OCI-M2 (cell line): ENCODE data around the gene ADARB1.

Experiments used
- DNase-seq: peaks from one replicate; lab custom pipeline; 2025; ENCODE audit not compliant: unreplicated experiment; lab: John Stamatoyannopoulos, UW

ADARB1 gene

DNA sequence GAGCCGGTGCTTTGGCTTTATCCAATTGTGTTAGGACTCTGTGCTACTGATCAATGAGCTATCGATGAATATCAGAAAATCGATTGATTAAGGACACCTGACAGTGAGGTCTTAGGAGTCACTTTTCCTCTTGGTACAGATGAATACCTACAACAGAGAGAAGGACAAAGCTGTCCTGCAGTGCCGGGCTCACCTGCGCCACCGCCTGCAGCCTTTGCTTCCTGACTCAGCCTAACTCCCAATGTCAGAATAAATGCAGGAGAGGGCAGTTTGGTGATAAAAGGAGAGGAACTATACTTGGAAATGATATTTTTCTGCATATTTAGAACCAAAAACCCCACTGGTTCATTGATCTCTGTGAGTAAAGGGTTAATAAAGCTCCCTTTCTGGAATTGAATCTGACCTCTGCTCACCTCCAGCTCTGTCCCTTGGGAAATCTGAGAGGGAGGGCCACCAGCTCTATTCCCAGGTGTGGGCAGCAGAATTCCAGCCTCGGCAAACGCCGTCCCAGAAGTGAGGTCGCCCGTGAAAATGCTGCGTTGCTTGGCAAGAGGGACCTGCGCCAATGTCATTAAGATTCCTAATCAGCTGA is 174.0 kb downstream of the ADARB1 start:
- no peak for DNase-seq

GRCh38 chr21:45248893-45249381 is 174.6 kb downstream of the ADARB1 start:
- no peak for DNase-seq

DNA sequence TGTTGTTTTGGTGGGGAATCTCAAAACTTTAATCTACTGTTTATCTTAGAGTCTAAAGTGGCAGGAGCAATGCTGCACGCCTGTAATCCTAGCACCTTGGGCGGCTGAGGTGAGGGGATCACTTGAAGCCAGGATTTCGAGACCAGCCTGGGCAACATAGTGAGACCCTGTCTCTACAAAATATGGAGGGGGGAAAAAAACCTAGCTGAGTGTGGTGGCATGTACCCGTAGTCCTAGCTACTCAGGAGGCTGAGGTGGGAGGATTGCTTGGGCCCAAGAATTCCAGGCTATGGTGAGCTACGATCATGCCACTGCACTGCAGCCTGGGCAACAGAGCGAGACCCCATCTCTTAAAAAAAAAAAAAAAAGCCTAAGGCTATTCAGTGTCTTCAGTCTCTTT is 175.2 kb downstream of the ADARB1 start:
- no peak for DNase-seq

DNA sequence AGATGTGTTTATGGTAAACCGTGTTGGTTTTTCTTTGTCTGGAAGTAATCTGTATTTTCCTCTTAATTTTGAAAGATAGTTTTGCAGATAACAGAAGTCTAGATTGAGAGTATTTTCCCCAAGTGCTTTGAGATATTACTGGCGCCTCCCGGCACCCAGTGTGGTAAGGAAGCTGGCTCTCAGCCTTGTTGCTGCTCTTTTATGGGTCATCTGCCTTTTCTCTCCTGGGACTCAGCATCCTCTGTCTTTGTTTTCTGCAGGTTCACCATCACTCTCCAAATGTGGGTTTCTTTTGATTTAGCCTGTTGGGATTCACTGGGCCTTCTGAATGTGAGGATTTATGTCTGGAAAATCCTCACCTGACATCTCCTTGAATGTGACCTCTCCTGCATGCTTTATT is 175.9 kb downstream of the ADARB1 start:
- DNase-seq = no peak

GRCh38 chr21:45250914-45251634 is 176.7 kb downstream of the ADARB1 start:
- no peak for DNase-seq

- DNase-seq = no peak
Measured at GRCh38 chr21:45251635-45252447, 177.5 kb downstream of the ADARB1 start.

DNA sequence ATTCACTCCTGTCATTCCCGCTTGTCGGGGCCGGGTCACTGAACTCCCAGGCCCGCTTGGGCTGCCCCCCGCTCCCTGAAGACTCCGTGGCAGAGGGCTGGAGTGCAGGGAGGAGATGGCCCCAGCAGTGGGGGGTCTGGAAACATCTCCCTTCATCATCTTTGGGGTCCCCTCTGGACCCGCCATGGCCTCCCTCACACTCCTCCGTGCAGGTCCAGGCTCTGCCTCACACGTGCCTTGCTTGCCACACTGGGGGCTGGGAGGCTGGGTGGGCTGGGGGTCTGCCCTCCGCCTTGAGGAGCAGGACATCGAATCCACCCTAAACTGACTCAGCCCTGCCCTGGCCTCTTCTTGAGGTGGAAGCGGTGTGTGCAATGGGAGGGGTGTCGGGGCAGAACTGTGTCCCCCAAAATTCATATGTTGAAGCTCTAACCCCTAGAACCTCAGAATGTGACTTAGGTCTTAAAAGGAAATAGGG is 178.1 kb downstream of the ADARB1 start:
- no peak for DNase-seq

- no peak for DNase-seq
Measured at GRCh38 chr21:45253180-45253579, 178.8 kb downstream of the ADARB1 start.

DNA sequence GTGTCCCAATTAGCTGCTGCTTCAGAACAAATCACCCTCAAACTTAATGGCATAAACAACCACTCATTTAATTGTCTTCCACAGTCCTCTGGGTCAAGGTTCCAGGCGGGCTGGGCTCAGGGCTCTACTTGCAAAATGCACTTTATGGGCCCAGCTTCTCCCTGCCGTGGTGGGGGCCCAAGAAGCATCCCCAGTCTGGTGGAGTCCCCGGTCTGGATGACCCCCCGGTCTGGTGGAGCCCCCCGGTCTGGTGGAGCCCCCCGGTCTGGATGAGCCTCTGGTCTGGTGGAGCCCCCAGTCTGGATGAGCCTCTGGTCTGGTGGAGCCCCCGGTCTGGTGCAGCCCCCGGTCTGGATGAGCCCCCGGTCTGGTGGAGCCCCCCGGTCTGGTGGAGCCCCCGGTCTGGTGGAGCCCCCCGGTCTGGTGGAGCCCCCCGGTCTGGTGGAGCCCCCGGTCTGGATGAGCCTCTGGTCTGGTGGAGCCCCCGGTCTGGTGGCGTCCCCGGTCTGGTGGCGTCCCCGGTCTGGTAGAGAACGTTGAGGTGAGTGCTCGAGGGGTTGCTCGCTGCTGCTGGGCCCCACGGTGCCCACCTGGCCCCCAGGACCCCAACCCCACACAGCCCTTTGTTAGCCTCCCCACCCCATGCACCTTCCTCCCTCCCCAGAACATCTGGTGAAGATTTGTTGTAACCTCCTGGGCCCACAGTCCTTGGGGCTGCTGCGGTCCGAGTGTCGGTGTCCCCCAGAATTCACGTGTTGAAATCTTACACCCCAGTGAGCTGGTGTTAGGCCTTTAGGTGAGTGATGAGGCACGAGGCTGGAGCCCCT is 179.5 kb downstream of the ADARB1 start:
- no peak for DNase-seq

GRCh38 chr21:45254460-45254930 is 180.1 kb downstream of the ADARB1 start:
- no peak for DNase-seq

- DNase-seq = no peak
Measured at GRCh38 chr21:45255381-45256020, 181.1 kb downstream of the ADARB1 start.

- DNase-seq = no peak
Measured at GRCh38 chr21:45256021-45256911, 181.9 kb downstream of the ADARB1 start.

- DNase-seq = peak; percentile 95
Measured at GRCh38 chr21:45256912-45257672, 182.7 kb downstream of the ADARB1 start.

DNA sequence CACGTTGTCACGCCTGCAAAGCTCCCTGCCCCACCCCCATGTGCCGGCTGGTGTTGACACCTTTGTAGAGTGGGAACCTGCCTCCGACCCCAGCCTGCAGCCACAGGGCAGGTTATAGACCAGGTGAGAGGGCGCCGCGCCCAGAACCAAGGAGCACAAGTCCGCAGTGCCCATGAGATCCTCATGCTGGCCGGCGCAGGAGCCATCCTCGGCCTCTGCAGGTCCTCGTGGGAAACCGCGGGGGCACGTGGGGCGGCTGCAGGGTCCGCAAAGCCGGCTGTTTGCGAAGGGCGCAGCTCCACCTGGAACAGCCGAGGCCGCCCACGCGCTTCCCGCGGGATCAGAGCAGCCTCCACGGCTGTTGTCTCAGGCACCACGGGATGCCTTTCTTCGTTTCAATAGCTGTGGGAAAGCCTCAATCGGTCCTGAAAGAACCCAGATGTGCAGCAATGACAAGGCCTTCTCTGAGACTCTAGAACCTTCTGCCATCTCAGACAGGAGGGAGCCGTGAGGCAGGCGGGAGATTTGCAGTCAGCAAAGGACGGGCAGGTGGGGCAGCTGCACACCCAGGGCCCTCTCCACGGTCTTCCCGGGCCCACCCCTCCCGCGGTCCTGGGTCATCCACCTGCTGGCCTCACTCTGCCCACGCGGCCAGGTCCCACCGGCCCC is 183.4 kb downstream of the ADARB1 start:
- DNase-seq = no peak

GRCh38 chr21:45258466-45258865 is 184.1 kb downstream of the ADARB1 start:
- DNase-seq = no peak

DNA sequence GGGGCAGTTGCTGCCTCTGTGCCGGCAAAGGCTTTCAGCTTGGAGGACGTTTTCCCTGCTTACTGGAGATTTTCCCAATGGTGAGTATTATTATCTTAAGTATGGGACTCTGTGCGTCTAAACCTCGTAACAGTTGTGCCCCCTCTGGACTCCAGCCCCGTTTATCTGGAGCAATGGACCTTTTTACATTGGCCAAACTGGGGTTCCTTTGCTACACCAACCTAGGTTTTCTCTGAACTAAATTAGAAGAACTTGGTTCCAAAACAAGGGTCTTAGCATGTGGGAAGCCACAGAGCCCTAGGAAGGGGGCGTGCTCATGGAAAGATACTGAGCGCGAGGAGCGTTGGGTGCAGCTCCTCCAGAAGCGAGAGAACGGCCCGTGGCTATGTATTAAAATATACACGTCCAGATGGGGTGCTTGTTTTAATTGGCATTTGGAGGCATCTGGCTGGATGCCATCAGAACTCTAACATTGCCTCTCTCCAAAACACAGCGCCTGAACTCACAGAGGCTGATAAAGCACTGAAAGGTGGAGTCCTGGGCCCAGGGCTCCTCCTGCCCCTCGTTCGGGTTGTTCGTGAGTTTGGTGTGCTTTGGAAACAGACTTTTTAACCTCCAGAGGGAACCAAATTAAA is 184.9 kb downstream of the ADARB1 start:
- DNase-seq = no peak

- DNase-seq = no peak
Measured at GRCh38 chr21:45260191-45260825, 185.9 kb downstream of the ADARB1 start.
